GM23338 (cell line): Measurements from ENCODE around the gene LSM2. TPM values are rescaled to one million over a fixed set of nuclear protein-coding genes. Genes with fewer than 3 reads are reported as not detected.

Source experiments
- ATAC-seq: fragments of 200-7000 bp; cut with Tn5 transposase; 3 replicates; pipeline ENCODE4 v1.9.1; 2020
- DNase-seq: peaks from one replicate; pipeline ENCODE4 v3.0.0-alpha.2; 2015; ENCODE audit warnings: low spot score
- H2AFZ ChIP-seq: fragments of 200-600 bp; sonication (generic); 2 replicates; pipeline ENCODE4 v1.8.0; 2016; ENCODE audit warnings: antibody characterized with exemption, mild to moderate bottlenecking, moderate library complexity
- H3F3A ChIP-seq: fragments of 200-600 bp; sonication (generic); replicated peaks from 2 replicates; pipeline ENCODE4 v1.8.0; 2017; ENCODE audit warnings: antibody characterized with exemption, mixed run types, low read depth
- H3K27ac ChIP-seq: fragments of 200-600 bp; sonication (generic); 2 replicates; pipeline ENCODE4 v1.6.1; 2016; ENCODE audit warnings: low read depth
- H3K27me3 ChIP-seq: fragments of 200-600 bp; sonication (generic); 2 replicates; pipeline ENCODE4 v1.8.0; 2016; ENCODE audit warnings: mild to moderate bottlenecking, mixed run types, moderate library complexity; ENCODE audit not compliant: insufficient read depth
- H3K36me3 ChIP-seq: fragments of 200-600 bp; sonication (generic); 2 replicates; pipeline ENCODE4 v1.8.0; 2016; ENCODE audit warnings: mild to moderate bottlenecking; ENCODE audit not compliant: insufficient read depth
- H3K4me1 ChIP-seq: fragments of 200-600 bp; sonication (generic); 2 replicates; pipeline ENCODE4 v1.8.0; 2016; ENCODE audit warnings: mild to moderate bottlenecking, moderate library complexity; ENCODE audit not compliant: insufficient read depth
- H3K4me2 ChIP-seq: fragments of 200-600 bp; sonication (generic); 2 replicates; pipeline ENCODE4 v1.7.1; 2017; ENCODE audit warnings: mixed run types
- H3K4me3 ChIP-seq: fragments of 200-600 bp; sonication (generic); 2 replicates; pipeline ENCODE4 v1.6.1; 2016; ENCODE audit warnings: mixed run types
- H3K79me2 ChIP-seq: fragments of 200-600 bp; sonication (generic); replicated peaks from 2 replicates; pipeline ENCODE4 v1.8.0; 2017; ENCODE audit warnings: mild to moderate bottlenecking; ENCODE audit not compliant: insufficient read depth
- H3K9me2 ChIP-seq: fragments of 200-600 bp; sonication (generic); 2 replicates; pipeline ENCODE4 v1.8.0; 2017; ENCODE audit not compliant: insufficient read depth
- H4K20me1 ChIP-seq: fragments of 200-600 bp; sonication (generic); replicated peaks from 2 replicates; pipeline ENCODE4 v1.8.0; 2017; ENCODE audit warnings: mild to moderate bottlenecking; ENCODE audit not compliant: insufficient read depth
- H3K27ac Mint-ChIP-seq: 2 replicates; pipeline ENCODE4 v1.8.0; 2020; ENCODE audit warnings: inconsistent platforms, mild to moderate bottlenecking, moderate library complexity, mixed read lengths
- H3K27me3 Mint-ChIP-seq: 3 replicates; pipeline ENCODE4 v1.8.0; 2022; ENCODE audit warnings: low read depth, mild to moderate bottlenecking, moderate library complexity, mixed read lengths, inconsistent platforms; ENCODE audit not compliant: insufficient read depth, poor library complexity
- H3K36me3 Mint-ChIP-seq: 3 replicates; pipeline ENCODE4 v1.8.0; 2021; ENCODE audit warnings: low read depth, mild to moderate bottlenecking, inconsistent platforms, moderate library complexity, mixed read lengths
- H3K4me1 Mint-ChIP-seq: 3 replicates; pipeline ENCODE4 v1.8.0; 2020; ENCODE audit warnings: mild to moderate bottlenecking, inconsistent platforms, mixed read lengths
- H3K4me3 Mint-ChIP-seq: 3 replicates; pipeline ENCODE4 v1.8.0; 2021; ENCODE audit warnings: moderate library complexity, mild to moderate bottlenecking, inconsistent platforms, mixed read lengths
- H3K9me3 Mint-ChIP-seq: 3 replicates; pipeline ENCODE4 v1.8.0; 2020; ENCODE audit warnings: moderate library complexity, mild to moderate bottlenecking, inconsistent platforms, mixed read lengths
- CREB1 ChIP-seq: fragments of 250-450 bp; sonication (Bioruptor Pico); IDR thresholded peaks from 2 replicates; pipeline ENCODE4 v1.5.0; 2020; ENCODE audit warnings: low read depth, mild to moderate bottlenecking, moderate library complexity
- CTCF ChIP-seq, 2 experiments: fragments of 200-600 bp in 1 of 2; sonication (generic) in 1 of 2; conservative IDR thresholded peaks; 2 replicates each; pipeline versions ENCODE4 v1.5.1 to v1.6.1; 2016 to 2017; ENCODE audit warnings: antibody characterized with exemption in 2 of 2, low read depth in 2 of 2, mild to moderate bottlenecking in 2 of 2, moderate library complexity in 1 of 2
- ETS1 ChIP-seq: IDR thresholded peaks from 2 replicates; pipeline ENCODE4 v1.6.1; 2016; ENCODE audit warnings: antibody characterized with exemption
- EZH2 ChIP-seq: fragments of 200-600 bp; sonication (generic); IDR thresholded peaks from one replicate; pipeline ENCODE4 v1.8.0; 2017; ENCODE audit warnings: antibody characterized with exemption, mild to moderate bottlenecking, low read depth; ENCODE audit not compliant: unreplicated experiment
- EZH2phosphoT487 ChIP-seq: fragments of 200-600 bp; sonication (generic); IDR thresholded peaks from one replicate; pipeline ENCODE4 v1.8.1; 2018; ENCODE audit warnings: antibody characterized with exemption; ENCODE audit not compliant: unreplicated experiment
- JUNB ChIP-seq: IDR thresholded peaks from one replicate; pipeline ENCODE4 v1.6.1; 2016; ENCODE audit warnings: antibody characterized with exemption; ENCODE audit not compliant: unreplicated experiment
- NANOG ChIP-seq: IDR thresholded peaks from 2 replicates; pipeline ENCODE4 v1.6.1; 2016; ENCODE audit warnings: antibody characterized with exemption, borderline replicate concordance
- POLR2AphosphoS5 ChIP-seq: IDR thresholded peaks from 2 replicates; pipeline ENCODE4 v1.6.1; 2016; ENCODE audit warnings: antibody characterized with exemption, low read depth
- STAT1 ChIP-seq: IDR thresholded peaks from one replicate; pipeline ENCODE4 v1.6.1; 2016; ENCODE audit warnings: antibody characterized with exemption; ENCODE audit not compliant: unreplicated experiment
- ZNF114 ChIP-seq: fragments of 250-450 bp; sonication (Bioruptor Pico); IDR thresholded peaks from 2 replicates; pipeline ENCODE4 v1.5.0; 2020; ENCODE audit warnings: mild to moderate bottlenecking, moderate library complexity
- ZNF331 ChIP-seq: fragments of 250-450 bp; sonication (Bioruptor Pico); IDR thresholded peaks from 2 replicates; pipeline ENCODE4 v1.5.0; 2020; ENCODE audit warnings: low read depth, mild to moderate bottlenecking, moderate library complexity
- polyA plus RNA-seq: library from polyadenylated mRNA; unstranded; fragments of >200 nt; fragmentation: Nextera tagmentation; extraction: Ambion mirVana; gene quantifications from 2 replicates; pipeline ENCODE4 v1.2.1, GENCODE V29; 2016
- total RNA-seq: library from RNA; depleted of rRNA; stranded (reverse); fragments of >200 nt; shearing (Covaris generic); gene quantifications from 2 replicates; pipeline ENCODE4 v1.2.3, GENCODE V29; 2014
- TF ChIP-seq, protein P1 (sequence below): fragments of 250-450 bp; sonication (Bioruptor Pico); IDR thresholded peaks from 2 replicates; pipeline ENCODE4 v1.5.0; 2020; ENCODE audit warnings: mild to moderate bottlenecking, moderate library complexity
- TF ChIP-seq, protein P2 (sequence below): IDR thresholded peaks from one replicate; pipeline ENCODE4 v1.6.1; 2018; ENCODE audit warnings: antibody characterized with exemption; ENCODE audit not compliant: unreplicated experiment

The LSM2 gene
- total and polyA plus RNA-seq, 2 experiments from 2014 or later: 106 to 140 TPM

DNA sequence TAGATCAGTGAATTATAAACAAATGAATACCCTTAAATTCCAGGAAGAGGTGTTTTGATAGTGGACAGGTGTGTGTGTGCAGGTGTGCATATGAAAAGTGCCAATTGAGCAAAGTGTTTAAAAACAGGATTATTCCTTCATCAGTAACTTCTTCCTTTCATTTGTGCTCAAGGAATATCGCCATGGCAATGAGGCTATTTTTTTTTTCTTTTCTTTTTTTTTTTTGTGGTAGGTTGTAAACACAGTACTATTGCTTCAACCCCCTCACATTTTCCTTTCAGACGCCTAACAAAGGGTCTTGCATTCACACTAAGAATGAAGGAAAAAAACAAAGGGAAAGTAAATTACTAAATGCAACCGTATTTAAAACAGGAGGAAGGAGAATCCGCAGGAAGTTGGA is 18.8 kb upstream of the LSM2 start:
- Mint-ChIP-seq H3K27me3 (peaks cover 27% of the 10 kb centered on the region), H3K36me3 (peaks cover 4% of the 10 kb centered on the region; the same call in 2 of the 3 replicates), H3K4me3 (peak overlapping the region; percentile 80), H3K9me3 (peaks cover 7% of the 10 kb centered on the region; the same call in 2 of the 3 replicates), H3K27ac (peak overlapping the region; percentile 98), H3K4me1 (peaks cover 45% of the 10 kb centered on the region)
- H3K9me2 ChIP-seq: no peaks in the 10 kb centered on the region
- peak overlapping the region; percentile 89 for H3K27ac ChIP-seq
- DNase-seq (peak; percentile 41), ATAC-seq (no peak)
- no peaks in the 10 kb centered on the region for H3K36me3 ChIP-seq
- no peak overlapping the region for H2AFZ ChIP-seq
- H4K20me1 ChIP-seq: peaks cover under 1% of the 10 kb centered on the region; the same call in 1 of the 2 replicates
- H3F3A ChIP-seq: peaks cover 18% of the 10 kb centered on the region
- peaks cover 50% of the 10 kb centered on the region for H3K4me1 ChIP-seq
- TF ChIP-seq ZNF331 (CRISPR knock-in tag): no peak
- no peak for TF ChIP-seq CTCF (conservative IDR thresholded peaks at IDR 0.05; ENCODE audit: low read depth in 2 of 2)
- TF ChIP-seq, protein P1, sequence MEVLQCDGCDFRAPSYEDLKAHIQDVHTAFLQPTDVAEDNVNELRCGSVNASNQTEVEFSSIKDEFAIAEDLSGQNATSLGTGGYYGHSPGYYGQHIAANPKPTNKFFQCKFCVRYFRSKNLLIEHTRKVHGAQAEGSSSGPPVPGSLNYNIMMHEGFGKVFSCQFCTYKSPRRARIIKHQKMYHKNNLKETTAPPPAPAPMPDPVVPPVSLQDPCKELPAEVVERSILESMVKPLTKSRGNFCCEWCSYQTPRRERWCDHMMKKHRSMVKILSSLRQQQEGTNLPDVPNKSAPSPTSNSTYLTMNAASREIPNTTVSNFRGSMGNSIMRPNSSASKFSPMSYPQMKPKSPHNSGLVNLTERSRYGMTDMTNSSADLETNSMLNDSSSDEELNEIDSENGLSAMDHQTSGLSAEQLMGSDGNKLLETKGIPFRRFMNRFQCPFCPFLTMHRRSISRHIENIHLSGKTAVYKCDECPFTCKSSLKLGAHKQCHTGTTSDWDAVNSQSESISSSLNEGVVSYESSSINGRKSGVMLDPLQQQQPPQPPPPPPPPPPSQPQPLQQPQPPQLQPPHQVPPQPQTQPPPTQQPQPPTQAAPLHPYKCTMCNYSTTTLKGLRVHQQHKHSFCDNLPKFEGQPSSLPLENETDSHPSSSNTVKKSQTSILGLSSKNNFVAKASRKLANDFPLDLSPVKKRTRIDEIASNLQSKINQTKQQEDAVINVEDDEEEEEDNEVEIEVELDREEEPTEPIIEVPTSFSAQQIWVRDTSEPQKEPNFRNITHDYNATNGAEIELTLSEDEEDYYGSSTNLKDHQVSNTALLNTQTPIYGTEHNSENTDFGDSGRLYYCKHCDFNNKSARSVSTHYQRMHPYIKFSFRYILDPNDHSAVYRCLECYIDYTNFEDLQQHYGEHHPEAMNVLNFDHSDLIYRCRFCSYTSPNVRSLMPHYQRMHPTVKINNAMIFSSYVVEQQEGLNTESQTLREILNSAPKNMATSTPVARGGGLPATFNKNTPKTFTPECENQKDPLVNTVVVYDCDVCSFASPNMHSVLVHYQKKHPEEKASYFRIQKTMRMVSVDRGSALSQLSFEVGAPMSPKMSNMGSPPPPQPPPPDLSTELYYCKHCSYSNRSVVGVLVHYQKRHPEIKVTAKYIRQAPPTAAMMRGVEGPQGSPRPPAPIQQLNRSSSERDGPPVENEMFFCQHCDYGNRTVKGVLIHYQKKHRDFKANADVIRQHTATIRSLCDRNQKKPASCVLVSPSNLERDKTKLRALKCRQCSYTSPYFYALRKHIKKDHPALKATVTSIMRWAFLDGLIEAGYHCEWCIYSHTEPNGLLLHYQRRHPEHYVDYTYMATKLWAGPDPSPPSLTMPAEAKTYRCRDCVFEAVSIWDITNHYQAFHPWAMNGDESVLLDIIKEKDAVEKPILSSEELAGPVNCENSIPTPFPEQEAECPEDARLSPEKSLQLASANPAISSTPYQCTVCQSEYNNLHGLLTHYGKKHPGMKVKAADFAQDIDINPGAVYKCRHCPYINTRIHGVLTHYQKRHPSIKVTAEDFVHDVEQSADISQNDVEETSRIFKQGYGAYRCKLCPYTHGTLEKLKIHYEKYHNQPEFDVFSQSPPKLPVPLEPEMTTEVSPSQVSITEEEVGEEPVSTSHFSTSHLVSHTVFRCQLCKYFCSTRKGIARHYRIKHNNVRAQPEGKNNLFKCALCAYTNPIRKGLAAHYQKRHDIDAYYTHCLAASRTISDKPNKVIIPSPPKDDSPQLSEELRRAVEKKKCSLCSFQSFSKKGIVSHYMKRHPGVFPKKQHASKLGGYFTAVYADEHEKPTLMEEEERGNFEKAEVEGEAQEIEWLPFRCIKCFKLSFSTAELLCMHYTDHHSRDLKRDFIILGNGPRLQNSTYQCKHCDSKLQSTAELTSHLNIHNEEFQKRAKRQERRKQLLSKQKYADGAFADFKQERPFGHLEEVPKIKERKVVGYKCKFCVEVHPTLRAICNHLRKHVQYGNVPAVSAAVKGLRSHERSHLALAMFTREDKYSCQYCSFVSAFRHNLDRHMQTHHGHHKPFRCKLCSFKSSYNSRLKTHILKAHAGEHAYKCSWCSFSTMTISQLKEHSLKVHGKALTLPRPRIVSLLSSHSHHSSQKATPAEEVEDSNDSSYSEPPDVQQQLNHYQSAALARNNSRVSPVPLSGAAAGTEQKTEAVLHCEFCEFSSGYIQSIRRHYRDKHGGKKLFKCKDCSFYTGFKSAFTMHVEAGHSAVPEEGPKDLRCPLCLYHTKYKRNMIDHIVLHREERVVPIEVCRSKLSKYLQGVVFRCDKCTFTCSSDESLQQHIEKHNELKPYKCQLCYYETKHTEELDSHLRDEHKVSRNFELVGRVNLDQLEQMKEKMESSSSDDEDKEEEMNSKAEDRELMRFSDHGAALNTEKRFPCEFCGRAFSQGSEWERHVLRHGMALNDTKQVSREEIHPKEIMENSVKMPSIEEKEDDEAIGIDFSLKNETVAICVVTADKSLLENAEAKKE: no peak
- no peak for TF ChIP-seq ETS1
- TF ChIP-seq ZNF114: no peak
- no peak for TF ChIP-seq NANOG
- no peak for TF ChIP-seq CREB1 (CRISPR knock-in tag)
- no peak for TF ChIP-seq EZH2
- no peak for TF ChIP-seq JUNB
- TF ChIP-seq STAT1: no peak
- no peak for TF ChIP-seq EZH2phosphoT487
- TF ChIP-seq, protein P2, sequence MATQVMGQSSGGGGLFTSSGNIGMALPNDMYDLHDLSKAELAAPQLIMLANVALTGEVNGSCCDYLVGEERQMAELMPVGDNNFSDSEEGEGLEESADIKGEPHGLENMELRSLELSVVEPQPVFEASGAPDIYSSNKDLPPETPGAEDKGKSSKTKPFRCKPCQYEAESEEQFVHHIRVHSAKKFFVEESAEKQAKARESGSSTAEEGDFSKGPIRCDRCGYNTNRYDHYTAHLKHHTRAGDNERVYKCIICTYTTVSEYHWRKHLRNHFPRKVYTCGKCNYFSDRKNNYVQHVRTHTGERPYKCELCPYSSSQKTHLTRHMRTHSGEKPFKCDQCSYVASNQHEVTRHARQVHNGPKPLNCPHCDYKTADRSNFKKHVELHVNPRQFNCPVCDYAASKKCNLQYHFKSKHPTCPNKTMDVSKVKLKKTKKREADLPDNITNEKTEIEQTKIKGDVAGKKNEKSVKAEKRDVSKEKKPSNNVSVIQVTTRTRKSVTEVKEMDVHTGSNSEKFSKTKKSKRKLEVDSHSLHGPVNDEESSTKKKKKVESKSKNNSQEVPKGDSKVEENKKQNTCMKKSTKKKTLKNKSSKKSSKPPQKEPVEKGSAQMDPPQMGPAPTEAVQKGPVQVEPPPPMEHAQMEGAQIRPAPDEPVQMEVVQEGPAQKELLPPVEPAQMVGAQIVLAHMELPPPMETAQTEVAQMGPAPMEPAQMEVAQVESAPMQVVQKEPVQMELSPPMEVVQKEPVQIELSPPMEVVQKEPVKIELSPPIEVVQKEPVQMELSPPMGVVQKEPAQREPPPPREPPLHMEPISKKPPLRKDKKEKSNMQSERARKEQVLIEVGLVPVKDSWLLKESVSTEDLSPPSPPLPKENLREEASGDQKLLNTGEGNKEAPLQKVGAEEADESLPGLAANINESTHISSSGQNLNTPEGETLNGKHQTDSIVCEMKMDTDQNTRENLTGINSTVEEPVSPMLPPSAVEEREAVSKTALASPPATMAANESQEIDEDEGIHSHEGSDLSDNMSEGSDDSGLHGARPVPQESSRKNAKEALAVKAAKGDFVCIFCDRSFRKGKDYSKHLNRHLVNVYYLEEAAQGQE: no peak
- no peak for TF ChIP-seq POLR2AphosphoS5
- peak overlapping the region; percentile 43; the same call in 1 of the 2 replicates for H3K4me3 ChIP-seq
- peaks cover 13% of the 10 kb centered on the region for H3K79me2 ChIP-seq
- H3K27me3 ChIP-seq: no peaks in the 10 kb centered on the region
- H3K4me2 ChIP-seq: peak overlapping the region; percentile 86
